GM20431 (cell line): Measurements from ENCODE around the gene RAB3IP.

ENCODE experiments used
- in situ Hi-C: fragments of 300-500 bp; cut with MseI, MboI; formaldehyde crosslinking; loops from one replicate; pipeline ENCODE4 v1.15.0; 2020; ENCODE audit warnings: low sequenced_read_pairs; ENCODE audit not compliant: unreplicated experiment

RAB3IP gene, protein sequence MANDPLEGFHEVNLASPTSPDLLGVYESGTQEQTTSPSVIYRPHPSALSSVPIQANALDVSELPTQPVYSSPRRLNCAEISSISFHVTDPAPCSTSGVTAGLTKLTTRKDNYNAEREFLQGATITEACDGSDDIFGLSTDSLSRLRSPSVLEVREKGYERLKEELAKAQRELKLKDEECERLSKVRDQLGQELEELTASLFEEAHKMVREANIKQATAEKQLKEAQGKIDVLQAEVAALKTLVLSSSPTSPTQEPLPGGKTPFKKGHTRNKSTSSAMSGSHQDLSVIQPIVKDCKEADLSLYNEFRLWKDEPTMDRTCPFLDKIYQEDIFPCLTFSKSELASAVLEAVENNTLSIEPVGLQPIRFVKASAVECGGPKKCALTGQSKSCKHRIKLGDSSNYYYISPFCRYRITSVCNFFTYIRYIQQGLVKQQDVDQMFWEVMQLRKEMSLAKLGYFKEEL

GRCh38 chr12:69738351-69739286 is at the start of gene RAB3IP:
TSS of gene RAB3IP (plus strand) at chr12:69738860. CDS start at chr12:69755409, 16,549 bp downstream.
- in situ Hi-C loops = no loop called here

- in situ Hi-C loops = no loop called here
Measured at GRCh38 chr12:69689638-69690037, 49.0 kb upstream of the RAB3IP start.

DNA sequence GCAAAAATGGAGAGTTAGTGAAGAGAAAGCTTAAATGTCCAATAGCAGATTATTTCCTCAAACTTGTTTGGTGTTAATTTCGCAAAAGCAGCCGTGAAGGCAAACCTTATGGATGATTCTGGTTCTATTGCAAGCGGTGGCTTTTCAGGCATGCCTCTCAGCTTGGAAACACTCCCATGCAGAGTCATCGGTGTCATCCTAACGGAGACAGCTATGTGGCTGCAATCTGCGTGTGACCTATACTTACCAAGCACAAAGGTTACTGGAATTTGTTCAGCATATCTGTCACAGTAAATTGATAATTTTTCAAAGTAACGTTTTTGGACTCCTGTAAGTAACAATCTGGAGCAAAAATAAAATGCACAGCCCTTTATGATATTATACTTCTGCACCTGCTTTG is 44.5 kb upstream of the RAB3IP start:
- in situ Hi-C loops = no loop called here

DNA sequence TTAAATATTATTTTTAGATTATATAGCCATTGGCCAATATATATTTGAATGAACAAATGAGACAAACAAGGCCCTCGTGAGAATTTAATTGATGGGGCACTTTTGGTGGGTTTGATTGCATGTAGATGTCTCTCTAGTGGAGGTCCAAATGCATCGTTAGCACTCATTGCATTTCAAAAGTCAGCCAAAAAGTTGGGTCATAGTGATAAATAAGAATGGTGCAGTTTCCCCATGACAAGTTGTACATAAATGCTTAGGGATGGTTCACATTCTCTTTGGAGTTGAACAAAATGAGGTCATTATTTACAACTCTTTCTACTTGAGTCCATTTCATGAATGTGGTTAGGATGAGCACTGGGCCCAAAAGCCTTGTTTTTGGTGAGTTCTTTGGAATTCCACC is 40.6 kb upstream of the RAB3IP start:
- in situ Hi-C loops = no loop called here

DNA sequence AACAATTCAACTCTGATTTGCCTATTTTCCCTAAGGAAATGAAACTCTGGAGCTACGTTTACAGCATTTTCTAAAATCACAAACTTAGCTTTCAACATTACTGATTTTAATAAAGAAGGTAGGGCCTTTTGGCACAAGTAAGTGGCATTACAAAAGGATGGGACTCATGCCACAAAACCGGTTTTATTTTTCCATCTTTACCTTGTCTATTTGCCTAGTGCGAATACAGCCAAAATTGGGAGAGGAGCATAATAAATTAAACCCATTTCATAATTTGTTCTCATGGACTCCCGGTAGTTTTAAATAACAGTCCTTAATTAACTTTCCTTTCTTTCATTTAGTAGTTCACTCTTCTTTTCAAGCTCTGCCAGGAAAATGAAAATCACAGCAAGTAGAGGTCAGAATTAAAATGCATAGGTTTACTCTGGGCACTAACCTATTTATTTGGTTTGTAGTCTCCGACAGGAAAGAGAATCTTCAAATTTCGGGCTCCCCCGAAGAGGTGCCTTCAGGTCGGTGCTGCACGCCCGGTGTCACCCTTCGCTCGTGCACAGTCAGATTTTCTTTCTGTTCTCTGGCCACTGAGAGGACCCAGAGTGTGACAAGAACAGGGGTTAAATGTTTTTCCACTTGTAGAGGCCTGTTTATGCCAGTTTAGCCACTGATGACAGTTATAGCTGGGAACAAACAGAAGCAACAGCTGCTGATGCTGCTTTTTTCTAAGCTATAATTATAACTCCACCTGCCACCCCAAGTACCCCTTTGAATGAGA is 39.7 kb upstream of the RAB3IP start, which contains the start of gene BEST3:
Gene BEST3 (minus strand): TSS at position 535 of the 772 bp plus-strand sequence. CDS start 1,505 bp downstream, outside the sequence.
- in situ Hi-C loops = no loop called here

DNA sequence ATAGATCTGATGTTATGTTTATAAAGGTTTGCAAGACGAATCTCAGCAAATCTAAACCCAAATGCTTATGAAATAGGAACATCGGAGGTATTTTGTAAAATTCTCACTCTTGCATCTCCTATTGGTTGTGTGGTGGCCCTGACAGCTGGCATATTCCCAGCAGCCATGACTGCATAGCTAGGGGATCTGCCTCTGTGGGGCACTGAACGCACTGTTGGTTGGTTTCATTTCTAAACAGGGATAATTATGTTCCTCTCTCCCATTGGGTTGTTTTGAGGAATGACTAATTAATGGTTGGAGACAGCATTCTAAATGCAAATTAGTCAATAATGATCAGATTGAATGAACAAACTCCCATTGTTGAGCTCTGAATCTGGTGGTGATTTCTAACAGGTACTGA is 36.8 kb upstream of the RAB3IP start:
- in situ Hi-C loops = no loop called here

GRCh38 chr12:69703146-69703642 is 35.5 kb upstream of the RAB3IP start:
- in situ Hi-C loops = no loop called here

- in situ Hi-C loops = no loop called here
Measured at GRCh38 chr12:69704357-69704756, 34.3 kb upstream of the RAB3IP start.

DNA sequence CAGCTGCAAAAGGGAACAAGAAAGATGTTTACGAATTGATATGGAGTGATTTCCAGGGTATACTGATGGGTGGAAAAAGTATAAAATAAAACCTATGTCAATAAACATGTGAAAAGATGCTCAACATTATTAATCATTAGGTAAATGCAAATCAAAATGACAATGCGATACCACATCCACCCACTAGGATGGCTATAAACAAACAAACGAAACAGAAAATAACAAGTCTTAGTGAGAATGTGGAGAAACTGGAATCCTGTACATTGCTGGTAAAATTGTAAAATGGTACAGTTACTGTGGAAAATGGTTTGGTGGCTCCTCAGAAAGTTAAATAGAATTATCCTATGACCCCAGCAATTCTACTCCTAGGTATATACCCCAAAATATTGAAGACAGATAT is 30.0 kb upstream of the RAB3IP start:
- in situ Hi-C loops = no loop called here

DNA sequence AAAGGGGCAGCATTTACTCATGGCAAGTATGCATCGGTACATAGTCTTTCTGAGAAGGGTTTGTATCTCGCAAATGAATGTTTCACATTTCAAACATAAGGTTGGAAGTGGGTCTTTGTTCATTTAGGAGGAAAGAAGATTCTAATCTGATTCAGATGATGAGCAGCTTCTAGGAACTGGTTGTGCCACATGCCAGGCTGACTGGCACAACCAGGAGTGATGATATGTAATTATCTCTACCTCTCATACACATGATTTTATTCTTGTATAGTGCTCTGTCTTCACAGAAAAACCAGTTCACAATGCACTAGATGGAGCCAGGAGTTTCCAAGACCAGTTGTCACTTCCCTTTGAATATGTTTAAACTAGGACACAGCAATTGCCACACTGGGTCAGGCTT is 25.8 kb upstream of the RAB3IP start:
- in situ Hi-C loops = no loop called here

DNA sequence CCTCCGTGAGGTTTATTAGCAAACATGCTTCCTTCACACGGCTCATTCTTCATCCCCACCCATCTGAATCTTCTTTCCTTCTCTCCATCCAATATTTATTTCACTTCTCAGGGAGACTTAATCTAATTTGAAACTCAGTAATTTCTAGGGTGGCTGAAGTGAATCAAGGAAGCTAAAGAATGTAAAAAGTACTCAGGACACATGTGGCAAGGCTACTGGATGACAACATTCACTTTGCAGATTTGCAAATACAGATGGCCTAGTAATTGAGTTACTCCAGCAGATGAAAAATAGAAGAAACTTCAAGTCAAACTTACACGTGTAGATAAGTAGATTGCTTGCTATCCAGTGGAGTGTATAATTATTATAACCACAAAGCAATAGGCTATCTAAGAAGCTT is 24.1 kb upstream of the RAB3IP start:
- in situ Hi-C loops = no loop called here

DNA sequence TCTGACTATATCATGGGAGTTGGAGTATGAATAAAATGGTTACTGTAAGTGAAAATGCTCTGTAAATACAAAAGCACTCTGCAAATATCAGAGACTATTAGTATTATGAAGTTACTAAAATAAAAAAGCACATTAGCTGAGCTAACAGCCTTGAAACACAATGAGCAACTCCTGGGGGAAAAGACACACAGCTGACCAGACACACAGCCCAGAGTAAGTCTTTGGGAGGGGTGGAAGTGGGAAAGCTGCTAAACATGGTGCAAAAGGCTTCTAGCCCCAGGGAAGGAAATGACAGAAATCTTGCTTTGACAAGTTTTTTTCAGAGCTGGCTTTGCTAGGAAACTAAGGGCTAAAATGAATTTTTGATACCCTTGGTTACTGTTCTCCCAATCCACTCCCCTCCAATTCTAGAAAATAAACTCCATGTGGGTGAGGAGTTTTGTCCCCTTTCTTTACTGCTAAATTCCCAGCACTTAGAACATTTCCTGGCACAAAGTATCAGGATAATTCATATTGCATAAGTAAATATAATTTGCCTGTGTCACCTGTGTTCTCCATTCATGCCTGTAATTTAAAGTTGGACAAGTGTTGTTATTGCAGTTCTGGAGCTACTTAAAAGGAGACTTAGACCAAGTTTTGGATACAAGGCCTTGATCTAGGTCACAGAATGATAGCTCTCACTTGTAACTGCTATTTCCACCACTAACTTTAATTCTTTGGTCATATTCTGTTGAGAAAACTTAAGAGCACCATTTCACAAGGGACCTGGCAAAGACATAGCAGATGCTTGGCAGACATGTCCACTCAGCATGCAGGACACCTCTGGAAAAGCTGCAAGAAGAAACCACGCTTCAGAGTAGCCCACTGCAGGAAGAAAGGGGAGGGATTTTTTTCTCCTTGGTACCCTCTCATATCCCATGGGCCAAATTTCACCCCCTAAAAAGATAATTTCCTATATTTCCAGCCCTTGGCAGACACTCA is 19.0 kb upstream of the RAB3IP start:
- in situ Hi-C loops = no loop called here

DNA sequence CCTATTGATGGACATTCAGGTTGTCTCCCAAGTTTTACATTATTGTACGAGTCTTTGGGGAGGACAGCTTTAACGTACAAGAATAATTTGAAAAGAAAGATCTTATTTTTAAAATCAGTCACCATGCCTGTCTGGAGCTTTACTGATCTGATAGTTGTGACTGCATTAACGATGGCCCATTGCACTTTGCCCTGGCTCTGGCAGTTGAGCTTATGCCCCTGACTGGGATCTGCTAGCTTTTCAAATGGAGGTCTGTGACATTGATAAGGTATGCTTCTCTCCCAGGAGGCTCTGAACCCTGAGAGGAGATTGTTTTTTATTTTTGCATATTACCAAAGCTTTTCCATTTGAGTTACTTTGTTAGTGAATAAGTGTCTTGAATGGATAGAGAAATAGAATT is 17.9 kb upstream of the RAB3IP start:
- in situ Hi-C loops = no loop called here

DNA sequence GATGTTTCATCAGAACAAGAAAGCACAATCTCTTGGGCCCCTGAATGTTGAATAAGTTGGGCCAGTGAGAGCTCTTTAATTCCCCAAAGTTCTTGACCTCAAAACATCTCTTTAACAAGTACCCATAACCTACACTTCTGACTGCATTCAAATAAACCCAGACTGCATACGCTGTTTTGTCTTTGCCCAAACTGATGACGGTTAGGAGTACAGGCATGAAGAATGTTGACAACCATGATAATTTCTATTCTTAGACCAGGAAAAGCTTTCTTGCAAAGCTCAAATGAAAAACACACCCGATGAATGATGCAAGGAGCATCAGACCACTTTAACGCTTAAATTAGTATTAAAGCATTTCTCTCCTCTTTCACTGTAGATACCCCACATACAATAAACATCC is 11.7 kb upstream of the RAB3IP start:
- in situ Hi-C loops = no loop called here

- in situ Hi-C loops = no loop called here
Measured at GRCh38 chr12:69732088-69732487, 6.6 kb upstream of the RAB3IP start.

GRCh38 chr12:69733638-69734037 is 5.0 kb upstream of the RAB3IP start:
- in situ Hi-C loops = no loop called here

GRCh38 chr12:69739287-69740191 is 879 bp downstream of the RAB3IP start:
- in situ Hi-C loops = no loop called here

- in situ Hi-C loops = no loop called here
Measured at GRCh38 chr12:69744109-69744508, 5.4 kb downstream of the RAB3IP start.
